ENCODE measurements around the gene C14orf39.
A peak's percentile ranks its signal among the peaks of the same experiment; 100 is the strongest.

The C14orf39 gene

GRCh38 chr14:60485598-60486251, at the start of gene C14orf39:
Gene C14orf39, minus strand, starts transcription at chr14:60486063. Its CDS starts 985 bp downstream, at chr14:60485078.
- ATAC-seq, result peak in 1 of 2 donors; percentile 44

- no peak for ATAC-seq
These were observed 46.6 kb upstream of the C14orf39 start for GRCh38 chr14:60532442-60532841.

GRCh38 chr14:60515511-60516289, 29.8 kb upstream of the C14orf39 start:
- ATAC-seq, result no peak

GRCh38 chr14:60514741-60515491, 29.1 kb upstream of the C14orf39 start:
- ATAC-seq, result no peak

GRCh38 chr14:60514378-60514740, 28.5 kb upstream of the C14orf39 start:
- no peak for ATAC-seq

GRCh38 chr14:60512973-60513571, 27.2 kb upstream of the C14orf39 start:
- no peak for ATAC-seq

- ATAC-seq, result no peak
These were observed 26.3 kb upstream of the C14orf39 start for GRCh38 chr14:60512126-60512525.

GRCh38 chr14:60510951-60511599, 25.2 kb upstream of the C14orf39 start:
- ATAC-seq, result no peak

- no peak for ATAC-seq
These were observed 24.5 kb upstream of the C14orf39 start for GRCh38 chr14:60510254-60510950.

- no peak for ATAC-seq
These were observed 23.8 kb upstream of the C14orf39 start for GRCh38 chr14:60509438-60510253.

GRCh38 chr14:60508707-60509437, 23.0 kb upstream of the C14orf39 start, which contains the start of gene SIX6:
Gene SIX6, plus strand, starts transcription at chr14:60509146. Its CDS starts 253 bp downstream, at chr14:60509399.
- no peak for ATAC-seq

- no peak for ATAC-seq
These were observed 22.5 kb upstream of the C14orf39 start for GRCh38 chr14:60508363-60508706.

- no peak for ATAC-seq
These were observed 21.3 kb upstream of the C14orf39 start for GRCh38 chr14:60506985-60507829.

GRCh38 chr14:60506462-60506984, 20.7 kb upstream of the C14orf39 start:
- no peak for ATAC-seq

- ATAC-seq, result no peak
These were observed 20.1 kb upstream of the C14orf39 start for GRCh38 chr14:60506010-60506409.

- no peak for ATAC-seq
These were observed 19.6 kb upstream of the C14orf39 start for GRCh38 chr14:60505448-60505847.

GRCh38 chr14:60502541-60502940, 16.7 kb upstream of the C14orf39 start:
- no peak for ATAC-seq

GRCh38 chr14:60495946-60496345, 10.1 kb upstream of the C14orf39 start:
- no peak for ATAC-seq

- no peak for ATAC-seq
These were observed 4.4 kb upstream of the C14orf39 start for GRCh38 chr14:60490270-60490669.

Measured in activated CD4-positive, CD25-positive, alpha-beta regulatory T cell treated with anti-CD3 and anti-CD28 coated beads, Interleukin-2, amount 50 U/mL, for 24 hours (primary cell).